ENCODE results near the gene TMEM203. TPM values are rescaled to one million over a fixed set of nuclear protein-coding genes. Genes with fewer than 3 reads are reported as not detected.

TMEM203 gene
- total RNA-seq, 1 donor from 2014 or later: 37.6 TPM

Other genes starting within 250 kb of the TMEM203 start
- 481 TPM for gene PTGDS, start 228.1 kb downstream of the TMEM203 start, total RNA-seq
- 0.92 TPM for gene LCNL1, start 222.7 kb downstream of the TMEM203 start, total RNA-seq
- gene PAXX, start 213.2 kb downstream of the TMEM203 start, total RNA-seq: 51.2 TPM
- gene CLIC3, start 209.1 kb downstream of the TMEM203 start, total RNA-seq: 2.2 TPM
- gene ABCA2, start 177.4 kb downstream of the TMEM203 start, total RNA-seq: 298 TPM
- gene FUT7, start 173.6 kb downstream of the TMEM203 start, total RNA-seq: 0.26 TPM
- gene NPDC1, start 159.5 kb downstream of the TMEM203 start, total RNA-seq: 376 TPM
- gene ENTPD2, start 151.6 kb downstream of the TMEM203 start, total RNA-seq: 41.1 TPM
- gene SAPCD2, start 135.1 kb downstream of the TMEM203 start, total RNA-seq: 2.4 TPM
- 10.5 TPM for gene UAP1L1, start 128.1 kb downstream of the TMEM203 start, total RNA-seq
- gene MAN1B1, start 118.7 kb downstream of the TMEM203 start, total RNA-seq: 59.8 TPM
- 199 TPM for gene DPP7, start 90.9 kb downstream of the TMEM203 start, total RNA-seq
- 0.83 TPM for gene GRIN1, start 66.5 kb downstream of the TMEM203 start, total RNA-seq
- gene LRRC26, start 35.6 kb downstream of the TMEM203 start, total RNA-seq: 0.43 TPM
- not detected for gene TMEM210, start 33.6 kb downstream of the TMEM203 start, total RNA-seq
- gene ANAPC2, start 17.1 kb downstream of the TMEM203 start, total RNA-seq: 64.6 TPM
- 65.7 TPM for gene SSNA1, start 17.0 kb downstream of the TMEM203 start, total RNA-seq
- gene TPRN, start 4.9 kb downstream of the TMEM203 start, total RNA-seq: 74.4 TPM
- gene NDOR1, start 52 bp upstream of the TMEM203 start, total RNA-seq: 29.5 TPM
- 16.8 TPM for gene RNF208, start 16.6 kb upstream of the TMEM203 start, total RNA-seq
- 0.78 TPM for gene CYSRT1, start 19.5 kb upstream of the TMEM203 start, total RNA-seq
- 0.95 TPM for gene RNF224, start 21.9 kb upstream of the TMEM203 start, total RNA-seq
- gene SLC34A3, start 25.3 kb upstream of the TMEM203 start, total RNA-seq: 0.49 TPM
- gene TUBB4B, start 35.6 kb upstream of the TMEM203 start, total RNA-seq: 296 TPM
- gene STPG3, start 45.6 kb upstream of the TMEM203 start, total RNA-seq: not detected
- 61.2 TPM for gene NELFB, start 49.7 kb upstream of the TMEM203 start, total RNA-seq
- gene TOR4A, start 72.1 kb upstream of the TMEM203 start, total RNA-seq: 61.6 TPM
- 124 TPM for gene NRARP, start 96.6 kb upstream of the TMEM203 start, total RNA-seq
- 47.6 TPM for gene EXD3, start 217.5 kb upstream of the TMEM203 start, total RNA-seq
- 36.7 TPM for gene NOXA1, start 217.7 kb upstream of the TMEM203 start, total RNA-seq
- 27.9 TPM for gene ENTPD8, start 235.7 kb upstream of the TMEM203 start, total RNA-seq

All from mucosa of gallbladder (tissue), 1 donor.